Neuronal stem cell (in vitro differentiated cells): ENCODE results near the gene ATP2A1. TPM values are rescaled to one million over a fixed set of nuclear protein-coding genes. Genes with fewer than 3 reads are reported as not detected.

ENCODE experiments used
- DNase-seq: peaks from one replicate; pipeline ENCODE4 v3.0.0-alpha.2; 2013; ENCODE audit warnings: low spot score
- H2AFZ ChIP-seq: one replicate; pipeline ENCODE4 v1.6.1; 2013; ENCODE audit warnings: mild to moderate bottlenecking, low read length, inconsistent platforms
- H2AK5ac ChIP-seq: 2 replicates; pipeline ENCODE4 v1.6.1; 2013; ENCODE audit warnings: low read depth, mild to moderate bottlenecking, inconsistent platforms, low read length, moderate library complexity, mixed read lengths
- H2BK120ac ChIP-seq: 2 replicates; pipeline ENCODE4 v1.6.1; 2013; ENCODE audit warnings: low read depth, mild to moderate bottlenecking, inconsistent platforms, low read length, moderate library complexity, mixed read lengths
- H2BK12ac ChIP-seq: one replicate; pipeline ENCODE4 v1.6.1; 2013; ENCODE audit warnings: low read length, inconsistent platforms
- H2BK15ac ChIP-seq: 2 replicates; pipeline ENCODE4 v1.6.1; 2013; ENCODE audit warnings: mild to moderate bottlenecking, low read length, inconsistent platforms, mixed read lengths
- H2BK5ac ChIP-seq: one replicate; pipeline ENCODE4 v1.6.1; 2013; ENCODE audit warnings: inconsistent platforms, mild to moderate bottlenecking, low read length, moderate library complexity
- H3K14ac ChIP-seq: one replicate; pipeline ENCODE4 v1.6.1; 2013; ENCODE audit warnings: low read length, inconsistent platforms
- H3K18ac ChIP-seq: 2 replicates; pipeline ENCODE4 v1.6.1; 2013; ENCODE audit warnings: low read length, inconsistent platforms
- H3K23ac ChIP-seq: 2 replicates; pipeline ENCODE4 v1.6.1; 2013; ENCODE audit warnings: low read depth, mild to moderate bottlenecking, mixed read lengths, low read length, inconsistent platforms; ENCODE audit not compliant: poor library complexity
- H3K27ac ChIP-seq: replicated peaks from 3 replicates; pipeline ENCODE4 v1.5.1; 2013; ENCODE audit warnings: low read length, inconsistent platforms
- H3K27me3 ChIP-seq, 3 experiments: 2 replicates each; pipeline ENCODE4 v1.6.1; 2013; ENCODE audit warnings: low read length in 3 of 3, mild to moderate bottlenecking in 2 of 3, inconsistent platforms in 1 of 3, low read depth in 1 of 3, mixed read lengths in 1 of 3, moderate library complexity in 1 of 3; ENCODE audit not compliant: control insufficient read depth in 3 of 3, insufficient read depth in 3 of 3
- H3K36me3 ChIP-seq, 2 donors: replicated peaks in 1 of 2; 2 replicates each; pipeline ENCODE4 v1.6.1; 2013; ENCODE audit warnings: low read length in 2 of 2; ENCODE audit not compliant: control insufficient read depth in 2 of 2, insufficient read depth in 2 of 2
- H3K4ac ChIP-seq: 2 replicates; pipeline ENCODE4 v1.6.1; 2013; ENCODE audit warnings: inconsistent platforms, mild to moderate bottlenecking, low read length, moderate library complexity
- H3K4me1 ChIP-seq, 2 donors: 1 replicate in 1 of 2; 2 replicates in 1 of 2; pipeline ENCODE4 v1.6.1; 2013; ENCODE audit warnings: low read length in 2 of 2, low read depth in 1 of 2; ENCODE audit not compliant: control insufficient read depth in 2 of 2, insufficient read depth in 1 of 2
- H3K4me2 ChIP-seq: one replicate; pipeline ENCODE4 v1.6.1; 2013; ENCODE audit warnings: mild to moderate bottlenecking, low read length, inconsistent platforms; ENCODE audit not compliant: insufficient read depth, poor library complexity, severe bottlenecking
- H3K4me3 ChIP-seq, 2 donors: 2 replicates each; pipeline ENCODE4 v1.5.1; 2013; ENCODE audit warnings: low read length in 2 of 2, mild to moderate bottlenecking in 2 of 2, inconsistent platforms in 1 of 2, moderate library complexity in 1 of 2
- H3K79me1 ChIP-seq: one replicate; pipeline ENCODE4 v1.6.1; 2013; ENCODE audit warnings: low read depth, mild to moderate bottlenecking, inconsistent platforms, low read length, moderate library complexity
- H3K9ac ChIP-seq: one replicate; pipeline ENCODE4 v1.6.1; 2013; ENCODE audit warnings: mild to moderate bottlenecking, low read depth, low read length, inconsistent platforms; ENCODE audit not compliant: poor library complexity
- H3K9me3 ChIP-seq, 2 donors: replicated peaks in 1 of 2; 2 replicates each; pipeline versions ENCODE3 to v1.6.1; 2013; ENCODE audit warnings: low read length in 2 of 2, mild to moderate bottlenecking in 2 of 2, inconsistent platforms in 1 of 2, low read depth in 1 of 2, mixed read lengths in 1 of 2, moderate library complexity in 1 of 2; ENCODE audit not compliant: control insufficient read depth in 2 of 2, insufficient read depth in 1 of 2
- H4K8ac ChIP-seq: one replicate; pipeline ENCODE4 v1.6.1; 2013; ENCODE audit warnings: low read depth, mild to moderate bottlenecking, inconsistent platforms, low read length, moderate library complexity
- H4K91ac ChIP-seq: one replicate; pipeline ENCODE4 v1.6.1; 2013; ENCODE audit warnings: low read length, low read depth, mild to moderate bottlenecking, inconsistent platforms; ENCODE audit not compliant: poor library complexity
- WGBS, 2 donors: extraction: QIAGEN DNeasy Blood & Tissue Kit; methylation state at CpG; one replicate each; pipeline ENCODE4 v1.1.7; 2013; ENCODE audit warnings: missing lambda C conversion rate in 2 of 2, mixed read lengths in 1 of 2; ENCODE audit not compliant: insufficient read length in 2 of 2, insufficient replicate concordance in 1 of 2; ENCODE audit errors: extremely low coverage in 2 of 2; 5-methylcytosine and 5-hydroxymethylcytosine counted together
- polyA plus RNA-seq, 2 experiments: library from polyadenylated mRNA; stranded (reverse); fragments of 200-250 nt; gene quantifications; one replicate each; pipeline ENCODE4 v1.2.3, GENCODE V29; 2013

Gene ATP2A1
- polyA plus RNA-seq (2013, experiment 1 of 2), result 1.9 TPM
- polyA plus RNA-seq (2013, experiment 2 of 2), result 1.7 TPM

GRCh38 chr16:28878083-28878926 lies at the start of gene ATP2A1:
TSS of gene ATP2A1 (plus strand) at chr16:28878488. CDS start at chr16:28878672, 184 bp downstream.
- Histone ChIP-seq H3K27ac (no peak within 1 kb of the TSS), H2AFZ (peak within 1 kb of the TSS; percentile 82), H4K91ac (no peak within 1 kb of the TSS), H3K14ac (peak within 1 kb of the TSS; percentile 98), H3K79me1 (peaks cover 3% of the 10 kb centered on the region), H2AK5ac (peak within 1 kb of the TSS; percentile 85), H3K4ac (peak within 1 kb of the TSS; percentile 99), H3K27me3 (peaks cover 0 to 4% (median 0%) of the 10 kb centered on the region in 3 experiments), H3K4me1 (peaks cover 18 to 54% of the 10 kb centered on the region in 2 donors), H3K4me3 (peak within 1 kb of the TSS; percentile 58 to 87), H2BK15ac (peak within 1 kb of the TSS; percentile 74), H3K9me3 (no peaks in the 10 kb centered on the region), H3K9ac (peak within 1 kb of the TSS; percentile 86), H3K18ac (peak within 1 kb of the TSS; percentile 97), H3K4me2 (peak within 1 kb of the TSS; percentile 89), H2BK5ac (peak within 1 kb of the TSS; percentile 26), H4K8ac (no peak within 1 kb of the TSS), H3K23ac (peak within 1 kb of the TSS; percentile 65), H3K36me3 (peaks cover 9 to 12% of the 10 kb centered on the region in 2 donors), H2BK120ac (no peak within 1 kb of the TSS), H2BK12ac (no peak within 1 kb of the TSS)
- no CpG with 5 or more reads among the region's 25 CpGs for WGBS, 2 donors
- DNase-seq, result no peak

- DNase-seq, result no peak
- no peak overlapping the region for H2BK12ac ChIP-seq
- H3K4me1 ChIP-seq, result no peaks in the 10 kb centered on the region
- H3K23ac ChIP-seq, result no peak overlapping the region
- H2BK15ac ChIP-seq, result no peak overlapping the region
- no peak overlapping the region for H3K9ac ChIP-seq
- no peak overlapping the region for H4K8ac ChIP-seq
- H2AK5ac ChIP-seq, result no peak overlapping the region
- no peak overlapping the region for H2AFZ ChIP-seq
- no peak overlapping the region for H4K91ac ChIP-seq
- H3K14ac ChIP-seq, result no peak overlapping the region
- H3K79me1 ChIP-seq, result peaks cover 2% of the 10 kb centered on the region
- no peak overlapping the region for H3K4me2 ChIP-seq
- H3K36me3 ChIP-seq, result peaks cover 74 to 100% of the 10 kb centered on the region in 2 donors
- H3K27ac ChIP-seq, result no peak overlapping the region
- H2BK5ac ChIP-seq, result no peak overlapping the region
- H3K18ac ChIP-seq, result no peak overlapping the region
- no peak overlapping the region for H3K4ac ChIP-seq
- no peaks in the 10 kb centered on the region for H3K9me3 ChIP-seq
- no CpG with 5 or more reads among the region's 13 CpGs for WGBS, 2 donors
- H3K4me3 ChIP-seq, result no peak overlapping the region
- no peaks in the 10 kb centered on the region for H3K27me3 ChIP-seq
- H2BK120ac ChIP-seq, result no peak overlapping the region
These were observed 48.5 kb upstream of the ATP2A1 start for GRCh38 chr16:28829747-28830146.

- no peak overlapping the region for H3K4me3 ChIP-seq
- H3K4me1 ChIP-seq, result no peaks in the 10 kb centered on the region
- no peak overlapping the region for H2AK5ac ChIP-seq
- no peak overlapping the region for H3K14ac ChIP-seq
- H3K9ac ChIP-seq, result no peak overlapping the region
- H3K27me3 ChIP-seq, result no peaks in the 10 kb centered on the region
- H2BK120ac ChIP-seq, result no peak overlapping the region
- peaks cover 78 to 100% of the 10 kb centered on the region in 2 donors for H3K36me3 ChIP-seq
- no peak for DNase-seq
- H2BK5ac ChIP-seq, result no peak overlapping the region
- no peak overlapping the region for H2BK12ac ChIP-seq
- H2AFZ ChIP-seq, result no peak overlapping the region
- H3K18ac ChIP-seq, result no peak overlapping the region
- H2BK15ac ChIP-seq, result no peak overlapping the region
- peaks cover 2% of the 10 kb centered on the region for H3K79me1 ChIP-seq
- H4K91ac ChIP-seq, result no peak overlapping the region
- no CpG with 5 or more reads among the region's 13 CpGs for WGBS, 2 donors
- H4K8ac ChIP-seq, result no peak overlapping the region
- H3K27ac ChIP-seq, result no peak overlapping the region
- H3K23ac ChIP-seq, result no peak overlapping the region
- H3K9me3 ChIP-seq, result no peaks in the 10 kb centered on the region
- H3K4me2 ChIP-seq, result no peak overlapping the region
- no peak overlapping the region for H3K4ac ChIP-seq
These were observed 47.8 kb upstream of the ATP2A1 start for GRCh38 chr16:28830531-28830930.

- Histone ChIP-seq H4K91ac (no peak overlapping the region), H3K14ac (no peak overlapping the region), H3K18ac (no peak overlapping the region), H2BK12ac (peak overlapping the region; percentile 30), H3K4me3 (no peak overlapping the region), H3K9me3 (no peaks in the 10 kb centered on the region), H3K27me3 (no peaks in the 10 kb centered on the region), H4K8ac (no peak overlapping the region), H3K9ac (no peak overlapping the region), H3K4me2 (no peak overlapping the region), H2AK5ac (no peak overlapping the region), H2BK120ac (no peak overlapping the region), H2BK15ac (no peak overlapping the region), H3K79me1 (peaks cover 2% of the 10 kb centered on the region), H2BK5ac (no peak overlapping the region), H3K36me3 (peaks cover 78 to 98% of the 10 kb centered on the region in 2 donors), H2AFZ (no peak overlapping the region), H3K23ac (peak overlapping the region; percentile 47), H3K4ac (no peak overlapping the region), H3K27ac (no peak overlapping the region), H3K4me1 (no peaks in the 10 kb centered on the region)
- DNase-seq, result no peak
- no CpG with 5 or more reads among the region's 14 CpGs for WGBS, 2 donors
These were observed 43.9 kb upstream of the ATP2A1 start for GRCh38 chr16:28834349-28834748.
